Prostate gland (tissue), 2 donors: ENCODE results near the gene RSAD2.

ENCODE experiments used
- CTCF ChIP-seq, 4 experiments: fragments of 200-600 bp in 2 of 4; fragments of 450-650 bp in 2 of 4; sonication (generic) in 2 of 4; IDR thresholded peaks; 1 replicate in 3 of 4; 2 replicates in 1 of 4; pipeline ENCODE4 v1.5.1; 2016 to 2019; ENCODE audit warnings: antibody characterized with exemption in 4 of 4, mild to moderate bottlenecking in 2 of 4, moderate library complexity in 2 of 4
- POLR2A ChIP-seq: fragments of 450-650 bp; IDR thresholded peaks from one replicate; pipeline ENCODE4 v1.6.1; 2016; ENCODE audit warnings: antibody characterized with exemption, mild to moderate bottlenecking
- POLR2AphosphoS5 ChIP-seq: sonication (generic); formaldehyde crosslinking; IDR thresholded peaks from one replicate; pipeline ENCODE4 v1.6.1; 2017; ENCODE audit warnings: antibody characterized with exemption

- TF ChIP-seq CTCF (IDR thresholded peaks at IDR 0.05) = peak; percentile 29 to 85 (median 78)
- no peak for TF ChIP-seq POLR2A
- TF ChIP-seq POLR2AphosphoS5 = peak; percentile 8
Observed at GRCh38 chr2:6896930-6897759, 19.6 kb downstream of the RSAD2 start.
